ENCODE results near the gene CLNK. TPM values are rescaled to one million over a fixed set of nuclear protein-coding genes. Genes with fewer than 3 reads are reported as not detected.

CLNK gene
- total RNA-seq, 1 donor from 2014 or later, result not detected

GRCh38 chr4:10606483-10607155, 77.9 kb downstream of the CLNK start:
- H3K27me3 ChIP-seq (ENCODE audit: control insufficient read depth in 3 of 3, insufficient read depth in 3 of 3, low read length in 3 of 3), result no peaks in the 10 kb centered on the region
- no peak overlapping the region for H3K9ac ChIP-seq (ENCODE audit: low read depth in 1 of 3, low read length in 3 of 3)
- no peak overlapping the region for H3K27ac ChIP-seq (ENCODE audit: low read depth, low read length)
- H3K36me3 ChIP-seq (ENCODE audit: control insufficient read depth in 3 of 3, insufficient read depth in 3 of 3, low read length in 3 of 3), result no peaks in the 10 kb centered on the region
- H3K4me3 ChIP-seq (ENCODE audit: low read length in 3 of 3), result no peak overlapping the region
- H3K9me3 ChIP-seq (ENCODE audit: control insufficient read depth in 3 of 3, low read length in 3 of 3), result no peaks in the 10 kb centered on the region
- H3K4me1 ChIP-seq (ENCODE audit: control insufficient read depth in 3 of 3, insufficient read depth in 3 of 3, low read length in 3 of 3), result no peaks in the 10 kb centered on the region

DNA sequence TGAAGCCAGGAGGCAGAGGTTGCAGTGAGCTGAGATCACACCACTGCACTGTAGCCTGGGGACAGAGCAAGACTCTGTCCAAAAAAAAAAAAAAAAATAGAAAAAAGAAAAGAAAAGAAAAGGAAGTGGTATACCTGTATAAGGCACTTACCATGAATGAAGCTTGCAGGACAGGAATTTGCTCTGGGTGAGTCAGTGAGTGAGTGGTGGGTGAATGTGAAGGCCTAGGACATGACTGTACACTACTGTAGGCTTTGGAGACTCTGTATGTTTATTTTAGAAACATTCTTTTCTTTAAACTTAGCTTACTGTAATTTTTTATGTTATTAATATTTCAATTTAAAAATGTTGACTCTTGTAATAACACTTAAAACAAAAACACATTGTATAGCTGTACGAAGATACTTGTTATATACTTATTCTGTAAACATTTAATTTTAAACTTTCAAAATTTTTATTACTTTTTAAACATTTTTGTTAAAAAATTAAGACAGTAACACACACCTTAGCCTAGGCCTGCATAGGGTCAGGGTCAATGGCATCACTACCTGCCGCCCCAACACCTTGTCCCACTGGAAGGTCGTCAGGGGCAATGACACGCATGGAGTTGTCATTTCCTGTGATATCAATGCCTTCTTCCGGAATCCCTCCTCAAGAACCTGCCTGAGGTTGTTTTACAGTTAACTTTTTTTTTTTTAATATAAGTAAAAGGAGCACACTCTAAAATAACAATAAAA, 78.7 kb downstream of the CLNK start:
- Histone ChIP-seq H3K9me3 (ENCODE audit: control insufficient read depth in 3 of 3, low read length in 3 of 3) (no peaks in the 10 kb centered on the region), H3K9ac (ENCODE audit: low read depth in 1 of 3, low read length in 3 of 3) (no peak overlapping the region)

DNA sequence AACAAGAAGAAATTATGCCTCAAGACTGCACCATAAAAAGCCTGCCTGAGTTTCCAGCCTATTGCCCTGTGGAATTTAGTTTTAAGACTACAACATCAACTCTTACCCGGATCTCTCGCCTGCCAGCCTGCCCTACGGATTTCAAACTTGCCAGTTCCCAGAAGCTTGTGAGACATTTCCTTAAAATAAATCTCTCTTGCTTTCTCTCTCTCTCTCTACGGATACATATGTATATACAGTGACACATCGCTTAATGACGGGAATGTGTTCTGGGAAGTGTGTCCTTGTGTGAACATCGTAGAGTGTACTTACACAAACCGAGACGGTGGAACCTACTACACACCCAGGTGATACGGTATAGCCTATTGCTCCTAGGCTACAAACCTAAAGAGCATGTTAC, 79.5 kb downstream of the CLNK start:
- H3K4me3 ChIP-seq (ENCODE audit: low read length in 3 of 3), result no peak overlapping the region
- no peaks in the 10 kb centered on the region for H3K9me3 ChIP-seq (ENCODE audit: control insufficient read depth in 3 of 3, low read length in 3 of 3)
- no peak overlapping the region for H3K9ac ChIP-seq (ENCODE audit: low read depth in 1 of 3, low read length in 3 of 3)
- no peak overlapping the region for H3K27ac ChIP-seq (ENCODE audit: low read depth, low read length)
- H3K4me1 ChIP-seq (ENCODE audit: control insufficient read depth in 3 of 3, insufficient read depth in 3 of 3, low read length in 3 of 3), result no peaks in the 10 kb centered on the region
- H3K27me3 ChIP-seq (ENCODE audit: control insufficient read depth in 3 of 3, insufficient read depth in 3 of 3, low read length in 3 of 3), result no peaks in the 10 kb centered on the region
- H3K36me3 ChIP-seq (ENCODE audit: control insufficient read depth in 3 of 3, insufficient read depth in 3 of 3, low read length in 3 of 3), result no peaks in the 10 kb centered on the region

More for the DNA sequence above, 78.7 kb downstream of the CLNK start:
- no peak overlapping the region for H3K27ac ChIP-seq (ENCODE audit: low read depth, low read length)
- H3K4me1 ChIP-seq (ENCODE audit: control insufficient read depth in 3 of 3, insufficient read depth in 3 of 3, low read length in 3 of 3), result no peaks in the 10 kb centered on the region
- H3K4me3 ChIP-seq (ENCODE audit: low read length in 3 of 3), result no peak overlapping the region
- H3K27me3 ChIP-seq (ENCODE audit: control insufficient read depth in 3 of 3, insufficient read depth in 3 of 3, low read length in 3 of 3), result no peaks in the 10 kb centered on the region
- H3K36me3 ChIP-seq (ENCODE audit: control insufficient read depth in 3 of 3, insufficient read depth in 3 of 3, low read length in 3 of 3), result no peaks in the 10 kb centered on the region

DNA sequence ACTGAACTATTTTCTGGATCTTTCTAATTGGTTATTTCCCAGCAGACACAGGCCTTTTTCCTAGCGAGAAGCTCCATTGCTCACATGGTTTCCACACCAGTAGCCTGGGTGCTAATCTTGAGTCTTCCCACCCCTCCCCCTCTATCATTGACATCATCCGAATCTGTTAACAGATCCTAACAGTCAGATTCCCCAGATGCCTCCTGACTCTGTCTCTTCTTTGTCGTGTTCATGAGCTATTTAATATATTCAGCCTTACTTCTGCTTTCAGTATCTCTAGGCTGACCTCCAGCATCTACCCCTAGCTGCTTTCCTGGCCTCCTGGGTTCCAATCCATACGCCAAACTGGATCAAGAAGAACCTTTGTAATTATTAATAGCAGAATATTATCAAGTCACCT, 85.0 kb downstream of the CLNK start:
- no peaks in the 10 kb centered on the region for H3K36me3 ChIP-seq (ENCODE audit: control insufficient read depth in 3 of 3, insufficient read depth in 3 of 3, low read length in 3 of 3)
- no peaks in the 10 kb centered on the region for H3K9me3 ChIP-seq (ENCODE audit: control insufficient read depth in 3 of 3, low read length in 3 of 3)
- H3K4me1 ChIP-seq (ENCODE audit: control insufficient read depth in 3 of 3, insufficient read depth in 3 of 3, low read length in 3 of 3), result no peaks in the 10 kb centered on the region
- no peak overlapping the region for H3K4me3 ChIP-seq (ENCODE audit: low read length in 3 of 3)
- H3K27ac ChIP-seq (ENCODE audit: low read depth, low read length), result no peak overlapping the region
- no peak overlapping the region for H3K9ac ChIP-seq (ENCODE audit: low read depth in 1 of 3, low read length in 3 of 3)
- no peaks in the 10 kb centered on the region for H3K27me3 ChIP-seq (ENCODE audit: control insufficient read depth in 3 of 3, insufficient read depth in 3 of 3, low read length in 3 of 3)

DNA sequence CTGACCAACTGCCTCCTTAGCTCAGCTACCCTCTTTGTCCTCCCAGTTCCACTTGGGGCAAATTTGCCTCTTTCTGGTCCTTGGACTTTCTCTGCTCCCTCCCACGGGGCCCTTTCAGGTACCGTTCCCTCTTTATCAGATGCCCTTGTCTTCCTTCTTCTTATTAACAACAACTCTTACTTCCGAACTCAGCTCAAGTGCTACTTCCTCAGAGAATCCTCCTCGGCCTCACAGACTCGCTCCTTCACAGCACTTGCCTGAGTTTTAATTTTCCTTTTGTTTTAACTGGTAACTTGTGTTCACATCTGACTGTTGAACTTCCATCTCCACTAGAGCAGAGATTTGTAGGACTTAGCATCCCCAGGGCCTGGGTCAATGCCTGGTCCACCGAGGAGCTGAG, 85.7 kb downstream of the CLNK start:
- no peak overlapping the region for H3K4me3 ChIP-seq (ENCODE audit: low read length in 3 of 3)
- H3K9ac ChIP-seq (ENCODE audit: low read depth in 1 of 3, low read length in 3 of 3), result no peak overlapping the region
- no peaks in the 10 kb centered on the region for H3K36me3 ChIP-seq (ENCODE audit: control insufficient read depth in 3 of 3, insufficient read depth in 3 of 3, low read length in 3 of 3)
- no peaks in the 10 kb centered on the region for H3K9me3 ChIP-seq (ENCODE audit: control insufficient read depth in 3 of 3, low read length in 3 of 3)
- H3K4me1 ChIP-seq (ENCODE audit: control insufficient read depth in 3 of 3, insufficient read depth in 3 of 3, low read length in 3 of 3), result no peaks in the 10 kb centered on the region
- no peaks in the 10 kb centered on the region for H3K27me3 ChIP-seq (ENCODE audit: control insufficient read depth in 3 of 3, insufficient read depth in 3 of 3, low read length in 3 of 3)
- no peak overlapping the region for H3K27ac ChIP-seq (ENCODE audit: low read depth, low read length)

- Histone ChIP-seq H3K27ac (ENCODE audit: low read depth, low read length) (no peak overlapping the region), H3K36me3 (ENCODE audit: control insufficient read depth in 3 of 3, insufficient read depth in 3 of 3, low read length in 3 of 3) (no peaks in the 10 kb centered on the region), H3K4me3 (ENCODE audit: low read length in 3 of 3) (no peak overlapping the region), H3K9me3 (ENCODE audit: control insufficient read depth in 3 of 3, low read length in 3 of 3) (no peaks in the 10 kb centered on the region), H3K27me3 (ENCODE audit: control insufficient read depth in 3 of 3, insufficient read depth in 3 of 3, low read length in 3 of 3) (no peaks in the 10 kb centered on the region), H3K9ac (ENCODE audit: low read depth in 1 of 3, low read length in 3 of 3) (no peak overlapping the region), H3K4me1 (ENCODE audit: control insufficient read depth in 3 of 3, insufficient read depth in 3 of 3, low read length in 3 of 3) (no peaks in the 10 kb centered on the region)
These were observed 87.8 kb downstream of the CLNK start for GRCh38 chr4:10596586-10597290.

GRCh38 chr4:10593130-10593529, 91.4 kb downstream of the CLNK start:
- Histone ChIP-seq H3K4me1 (ENCODE audit: control insufficient read depth in 3 of 3, insufficient read depth in 3 of 3, low read length in 3 of 3) (no peaks in the 10 kb centered on the region), H3K9ac (ENCODE audit: low read depth in 1 of 3, low read length in 3 of 3) (no peak overlapping the region), H3K4me3 (ENCODE audit: low read length in 3 of 3) (no peak overlapping the region), H3K27ac (ENCODE audit: low read depth, low read length) (no peak overlapping the region), H3K9me3 (ENCODE audit: control insufficient read depth in 3 of 3, low read length in 3 of 3) (no peaks in the 10 kb centered on the region), H3K27me3 (ENCODE audit: control insufficient read depth in 3 of 3, insufficient read depth in 3 of 3, low read length in 3 of 3) (peaks cover 0 to 4% (median 2%) of the 10 kb centered on the region in 3 donors), H3K36me3 (ENCODE audit: control insufficient read depth in 3 of 3, insufficient read depth in 3 of 3, low read length in 3 of 3) (no peaks in the 10 kb centered on the region)

GRCh38 chr4:10590896-10591295, 93.7 kb downstream of the CLNK start:
- H3K36me3 ChIP-seq (ENCODE audit: control insufficient read depth in 3 of 3, insufficient read depth in 3 of 3, low read length in 3 of 3), result no peaks in the 10 kb centered on the region
- no peaks in the 10 kb centered on the region for H3K4me1 ChIP-seq (ENCODE audit: control insufficient read depth in 3 of 3, insufficient read depth in 3 of 3, low read length in 3 of 3)
- H3K27me3 ChIP-seq (ENCODE audit: control insufficient read depth in 3 of 3, insufficient read depth in 3 of 3, low read length in 3 of 3), result peaks cover 0 to 4% (median 2%) of the 10 kb centered on the region in 3 donors
- no peaks in the 10 kb centered on the region for H3K9me3 ChIP-seq (ENCODE audit: control insufficient read depth in 3 of 3, low read length in 3 of 3)
- no peak overlapping the region for H3K4me3 ChIP-seq (ENCODE audit: low read length in 3 of 3)
- H3K27ac ChIP-seq (ENCODE audit: low read depth, low read length), result no peak overlapping the region
- no peak overlapping the region for H3K9ac ChIP-seq (ENCODE audit: low read depth in 1 of 3, low read length in 3 of 3)

GRCh38 chr4:10589799-10590198, 94.8 kb downstream of the CLNK start:
- Histone ChIP-seq H3K9me3 (ENCODE audit: control insufficient read depth in 3 of 3, low read length in 3 of 3) (no peaks in the 10 kb centered on the region), H3K27ac (ENCODE audit: low read depth, low read length) (no peak overlapping the region), H3K36me3 (ENCODE audit: control insufficient read depth in 3 of 3, insufficient read depth in 3 of 3, low read length in 3 of 3) (no peaks in the 10 kb centered on the region), H3K4me3 (ENCODE audit: low read length in 3 of 3) (no peak overlapping the region), H3K4me1 (ENCODE audit: control insufficient read depth in 3 of 3, insufficient read depth in 3 of 3, low read length in 3 of 3) (no peaks in the 10 kb centered on the region), H3K9ac (ENCODE audit: low read depth in 1 of 3, low read length in 3 of 3) (no peak overlapping the region), H3K27me3 (ENCODE audit: control insufficient read depth in 3 of 3, insufficient read depth in 3 of 3, low read length in 3 of 3) (peaks cover 0 to 4% (median 2%) of the 10 kb centered on the region in 3 donors)

- Histone ChIP-seq H3K9ac (ENCODE audit: low read depth in 1 of 3, low read length in 3 of 3) (no peak overlapping the region), H3K4me1 (ENCODE audit: control insufficient read depth in 3 of 3, insufficient read depth in 3 of 3, low read length in 3 of 3) (peaks cover 0 to 2% (median 0%) of the 10 kb centered on the region in 3 donors), H3K36me3 (ENCODE audit: control insufficient read depth in 3 of 3, insufficient read depth in 3 of 3, low read length in 3 of 3) (no peaks in the 10 kb centered on the region), H3K9me3 (ENCODE audit: control insufficient read depth in 3 of 3, low read length in 3 of 3) (no peaks in the 10 kb centered on the region), H3K27me3 (ENCODE audit: control insufficient read depth in 3 of 3, insufficient read depth in 3 of 3, low read length in 3 of 3) (peaks cover 0 to 4% (median 2%) of the 10 kb centered on the region in 3 donors), H3K4me3 (ENCODE audit: low read length in 3 of 3) (no peak overlapping the region), H3K27ac (ENCODE audit: low read depth, low read length) (no peak overlapping the region)
These were observed 95.2 kb downstream of the CLNK start for GRCh38 chr4:10589321-10589720.
